HEK293 (cell line): ENCODE data around the gene LPP.

ENCODE experiments used
- CTCF ChIA-PET: fragments of 350-600 bp; formaldehyde crosslinking; extraction: SDS; loops from one replicate; lab custom pipeline; 2021; ENCODE audit warnings: antibody characterized with exemption; lab: Yijun Ruan, JAX
- POLR2A ChIA-PET: fragments of 300-600 bp; formaldehyde crosslinking; extraction: SDS; loops from one replicate; lab custom pipeline; 2020; ENCODE audit warnings: antibody characterized with exemption, inconsistent platforms; lab: Yijun Ruan, JAX
- H3K27ac ChIP-seq: fragments of 200-500 bp; sonication (Bioruptor generic); 2 replicates; pipeline ENCODE4 v1.5.1; 2014; ENCODE audit warnings: low read depth, low read length, control low read depth, inconsistent platforms; ENCODE audit errors: extremely low read depth
- H3K36me3 ChIP-seq, 2 experiments: fragments of 200-500 bp in 1 of 2; sonication (Bioruptor generic) in 1 of 2; 1 replicate in 1 of 2; 2 replicates in 1 of 2; pipeline ENCODE4 v1.5.1; 2014 to 2017; ENCODE audit warnings: inconsistent platforms in 2 of 2, low read length in 2 of 2; ENCODE audit not compliant: control insufficient read depth in 2 of 2, insufficient read depth in 1 of 2
- H3K4me1 ChIP-seq: fragments of 200-500 bp; sonication (Bioruptor generic); 2 replicates; pipeline ENCODE4 v1.5.1; 2014; ENCODE audit warnings: mild to moderate bottlenecking, low read length, inconsistent platforms; ENCODE audit not compliant: control insufficient read depth, insufficient read depth
- H3K4me3 ChIP-seq: 2 replicates; pipeline ENCODE4 v1.5.1; 2011; ENCODE audit warnings: low read depth, mild to moderate bottlenecking, control low read depth, low read length, moderate library complexity
- H3K9me3 ChIP-seq: fragments of 200-500 bp; sonication (Bioruptor generic); 2 replicates; pipeline ENCODE4 v1.5.1; 2014; ENCODE audit warnings: low read depth, low read length, inconsistent platforms; ENCODE audit not compliant: control insufficient read depth, insufficient read depth
- KLF9 ChIP-seq: fragments of 450-650 bp; formaldehyde crosslinking; IDR thresholded peaks from 2 replicates; pipeline ENCODE4 v1.5.1; 2016; ENCODE audit warnings: missing biosample characterization, missing genetic modification characterization, low read depth
- SCRT2 ChIP-seq: fragments of 450-650 bp; formaldehyde crosslinking; IDR thresholded peaks from 2 replicates; pipeline ENCODE4 v1.5.1; 2016; ENCODE audit warnings: missing biosample characterization, missing genetic modification characterization
- TCF7L2 ChIP-seq: IDR thresholded peaks from 2 replicates; pipeline ENCODE4 v1.6.1; 2011; ENCODE audit warnings: low read depth, mild to moderate bottlenecking, inconsistent platforms, low read length, moderate library complexity, borderline replicate concordance
- TRIM28 ChIP-seq: IDR thresholded peaks from 2 replicates; pipeline ENCODE4 v1.6.1; 2011; ENCODE audit warnings: low read length, control low read depth, borderline replicate concordance
- ZBTB48 ChIP-seq: fragments of 450-650 bp; formaldehyde crosslinking; IDR thresholded peaks from 2 replicates; pipeline ENCODE4 v1.5.1; 2016; ENCODE audit warnings: missing biosample characterization, missing genetic modification characterization
- ZBTB49 ChIP-seq: fragments of 450-650 bp; formaldehyde crosslinking; IDR thresholded peaks from 2 replicates; pipeline ENCODE4 v1.5.1; 2016; ENCODE audit warnings: missing biosample characterization, missing genetic modification characterization, low read depth
- ZIC2 ChIP-seq: fragments of 450-650 bp; formaldehyde crosslinking; IDR thresholded peaks from 2 replicates; pipeline ENCODE4 v1.5.1; 2016; ENCODE audit warnings: missing biosample characterization, missing genetic modification characterization
- ZNF132 ChIP-seq: fragments of 450-650 bp; formaldehyde crosslinking; IDR thresholded peaks from 2 replicates; pipeline ENCODE4 v1.5.1; 2017; ENCODE audit warnings: missing biosample characterization, missing genetic modification characterization, borderline replicate concordance
- ZNF138 ChIP-seq: fragments of 450-650 bp; formaldehyde crosslinking; IDR thresholded peaks from 2 replicates; pipeline ENCODE4 v1.5.1; 2016; ENCODE audit warnings: missing biosample characterization, missing genetic modification characterization, borderline replicate concordance
- ZNF174 ChIP-seq: fragments of 450-650 bp; formaldehyde crosslinking; IDR thresholded peaks from 2 replicates; pipeline ENCODE4 v1.5.0; 2017; ENCODE audit warnings: missing biosample characterization, mild to moderate bottlenecking, missing genetic modification characterization
- ZNF19 ChIP-seq: fragments of 450-650 bp; formaldehyde crosslinking; IDR thresholded peaks from 2 replicates; pipeline ENCODE4; 2016; ENCODE audit warnings: missing biosample characterization, missing genetic modification characterization, low read depth
- ZNF24 ChIP-seq: fragments of 450-650 bp; formaldehyde crosslinking; IDR thresholded peaks from 2 replicates; pipeline ENCODE4 v1.5.1; 2016; ENCODE audit warnings: missing biosample characterization, missing genetic modification characterization
- ZNF366 ChIP-seq: fragments of 450-650 bp; formaldehyde crosslinking; conservative IDR thresholded peaks from 2 replicates; pipeline ENCODE4 v1.5.1; 2016; ENCODE audit warnings: missing biosample characterization, missing genetic modification characterization
- ZNF404 ChIP-seq: fragments of 450-650 bp; formaldehyde crosslinking; IDR thresholded peaks from 2 replicates; pipeline ENCODE4 v1.5.1; 2017; ENCODE audit warnings: missing biosample characterization, missing genetic modification characterization
- ZNF48 ChIP-seq: fragments of 450-650 bp; formaldehyde crosslinking; IDR thresholded peaks from 2 replicates; pipeline ENCODE4 v1.5.1; 2016; ENCODE audit warnings: missing biosample characterization, missing genetic modification characterization
- ZNF514 ChIP-seq: fragments of 450-650 bp; formaldehyde crosslinking; IDR thresholded peaks from 2 replicates; pipeline ENCODE4 v1.5.1; 2016; ENCODE audit warnings: missing biosample characterization, missing genetic modification characterization
- ZNF518A ChIP-seq: fragments of 450-650 bp; formaldehyde crosslinking; conservative IDR thresholded peaks from 2 replicates; pipeline ENCODE4 v1.5.1; 2016; ENCODE audit warnings: low read depth, missing biosample characterization, missing genetic modification characterization
- ZNF529 ChIP-seq: fragments of 450-650 bp; formaldehyde crosslinking; IDR thresholded peaks from 2 replicates; pipeline ENCODE4 v1.5.1; 2017; ENCODE audit warnings: missing genetic modification characterization, missing biosample characterization; ENCODE audit not compliant: insufficient replicate concordance
- ZNF585B ChIP-seq: fragments of 450-650 bp; formaldehyde crosslinking; IDR thresholded peaks from 2 replicates; pipeline ENCODE4 v1.5.1; 2016; ENCODE audit warnings: missing biosample characterization, missing genetic modification characterization
- ZNF626 ChIP-seq: fragments of 450-650 bp; sonication (Bioruptor Pico); formaldehyde crosslinking; IDR thresholded peaks from 2 replicates; pipeline ENCODE4 v1.5.1; 2018; ENCODE audit warnings: missing biosample characterization, missing genetic modification characterization, inconsistent platforms
- ZSCAN18 ChIP-seq: fragments of 450-650 bp; formaldehyde crosslinking; IDR thresholded peaks from 2 replicates; pipeline ENCODE4 v1.5.1; 2016; ENCODE audit warnings: missing biosample characterization, missing genetic modification characterization
- ZXDB ChIP-seq: fragments of 450-650 bp; formaldehyde crosslinking; IDR thresholded peaks from 2 replicates; pipeline ENCODE4 v1.5.1; 2016; ENCODE audit warnings: missing biosample characterization, missing genetic modification characterization

Gene LPP

GRCh38 chr3:188721312-188721711, 567.4 kb downstream of the LPP start:
- Histone ChIP-seq H3K36me3 (no peaks in the 10 kb centered on the region), H3K27ac (no peak overlapping the region), H3K4me3 (no peak overlapping the region), H3K4me1 (no peaks in the 10 kb centered on the region)
- CTCF ChIA-PET: no interaction called here
- TF ChIP-seq ZNF518A (tag by site-specific recombination) (no peak), TRIM28 (no peak), SCRT2 (tag by site-specific recombination) (no peak), ZNF404 (no peak), ZNF19 (tag by site-specific recombination) (no peak), ZXDB (tag by site-specific recombination) (no peak), ZNF48 (tag by site-specific recombination) (no peak)
- TF ChIP-seq, all 188 proteins: peak for 0
- no peaks in the 10 kb centered on the region for H3K9me3 ChIP-seq
- POLR2A ChIA-PET: no interaction called here

- TF ChIP-seq ZNF585B (tag by site-specific recombination) (no peak), ZBTB49 (tag by site-specific recombination) (no peak), ZNF138 (tag by site-specific recombination) (no peak), ZNF174 (tag by site-specific recombination) (no peak), ZNF514 (tag by site-specific recombination) (no peak), ZNF24 (no peak), ZNF626 (no peak), ZNF19 (tag by site-specific recombination) (no peak), ZBTB48 (tag by site-specific recombination) (no peak), ZNF529 (tag by site-specific recombination) (no peak), ZNF132 (tag by site-specific recombination) (no peak), KLF9 (tag by site-specific recombination) (no peak), ZIC2 (no peak), ZSCAN18 (tag by site-specific recombination) (no peak), TCF7L2 (no peak), ZNF366 (tag by site-specific recombination) (no peak)
- TF ChIP-seq, all 188 proteins: peak for 0
- ChIA-PET CTCF (interaction anchor here (0.8 kb wide), 1 partner anchor 9 kb away, joined by 6 read pairs; no protein-coding TSS in a partner anchor), POLR2A (no interaction called here)
- Histone ChIP-seq H3K4me1 (no peaks in the 10 kb centered on the region), H3K36me3 (no peaks in the 10 kb centered on the region), H3K9me3 (no peaks in the 10 kb centered on the region), H3K4me3 (no peak overlapping the region), H3K27ac (no peak overlapping the region)
Measured at GRCh38 chr3:188721990-188722389, 568.0 kb downstream of the LPP start.
